Measurements from ENCODE around the gene KCNIP3.

- TF ChIP-seq SIN3A (IDR thresholded peaks at IDR 0.05; ENCODE audit: borderline replicate concordance, low read depth, low read length): no peak
- no peak for TF ChIP-seq FOXM1 (IDR thresholded peaks at IDR 0.05; ENCODE audit: low read depth)
- TF ChIP-seq CTCF (IDR thresholded peaks at IDR 0.05): no peak
- no peak for TF ChIP-seq EP300 (IDR thresholded peaks at IDR 0.05; ENCODE audit: borderline replicate concordance in 1 of 2, low read depth in 1 of 2, low read length in 1 of 2)
- TF ChIP-seq SMC3 (IDR thresholded peaks at IDR 0.05; ENCODE audit: low read depth, low read length): no peak
- no peak for TF ChIP-seq CHD2 (IDR thresholded peaks at IDR 0.05; ENCODE audit: low read length, partially characterized antibody)
These were observed 57.3 kb downstream of the KCNIP3 start for GRCh38 chr2:95354469-95354901.
